Fibroblast of lung (primary cell): ENCODE data around the gene S1PR5.

Experiments used
- EZH2 ChIP-seq: IDR thresholded peaks from 2 replicates; pipeline ENCODE4 v1.5.1; 2012; ENCODE audit warnings: low read length, control low read depth, mild to moderate bottlenecking; ENCODE audit errors: missing control alignments
- TF ChIP-seq, protein P1 (sequence below), 2 donors: IDR thresholded peaks in 1 of 2; conservative IDR thresholded peaks in 1 of 2; 1 replicate in 1 of 2; 2 replicates in 1 of 2; pipeline ENCODE4 v1.5.1; 2011 to 2012; ENCODE audit warnings: low read length in 2 of 2, control low read depth in 1 of 2, inconsistent platforms in 1 of 2, low read depth in 1 of 2, mild to moderate bottlenecking in 1 of 2

DNA sequence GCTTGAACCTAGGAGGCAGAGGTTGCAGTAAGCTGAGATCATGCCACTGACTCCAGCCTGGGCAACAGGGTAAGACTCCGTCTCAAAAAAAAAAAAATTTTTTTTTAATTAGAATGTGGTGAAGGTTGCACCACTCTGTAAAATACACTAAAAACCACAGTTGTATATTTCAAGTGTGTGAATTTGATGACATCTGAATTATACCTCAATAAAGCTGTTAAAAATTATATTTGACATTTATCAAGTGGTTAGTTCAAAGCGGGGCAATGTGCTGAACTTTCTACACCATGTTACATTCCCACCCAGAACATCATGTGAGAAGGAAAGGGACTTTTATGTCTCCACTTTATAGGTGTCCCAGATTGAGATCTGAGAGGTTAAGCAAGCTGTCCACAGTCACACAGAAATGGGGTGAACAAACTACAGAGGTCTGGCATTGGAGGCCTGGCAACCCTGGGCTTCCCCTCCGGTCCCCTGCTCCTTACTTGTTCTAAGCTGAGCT lies 5.9 kb upstream of the S1PR5 start:
- TF ChIP-seq, protein P1, sequence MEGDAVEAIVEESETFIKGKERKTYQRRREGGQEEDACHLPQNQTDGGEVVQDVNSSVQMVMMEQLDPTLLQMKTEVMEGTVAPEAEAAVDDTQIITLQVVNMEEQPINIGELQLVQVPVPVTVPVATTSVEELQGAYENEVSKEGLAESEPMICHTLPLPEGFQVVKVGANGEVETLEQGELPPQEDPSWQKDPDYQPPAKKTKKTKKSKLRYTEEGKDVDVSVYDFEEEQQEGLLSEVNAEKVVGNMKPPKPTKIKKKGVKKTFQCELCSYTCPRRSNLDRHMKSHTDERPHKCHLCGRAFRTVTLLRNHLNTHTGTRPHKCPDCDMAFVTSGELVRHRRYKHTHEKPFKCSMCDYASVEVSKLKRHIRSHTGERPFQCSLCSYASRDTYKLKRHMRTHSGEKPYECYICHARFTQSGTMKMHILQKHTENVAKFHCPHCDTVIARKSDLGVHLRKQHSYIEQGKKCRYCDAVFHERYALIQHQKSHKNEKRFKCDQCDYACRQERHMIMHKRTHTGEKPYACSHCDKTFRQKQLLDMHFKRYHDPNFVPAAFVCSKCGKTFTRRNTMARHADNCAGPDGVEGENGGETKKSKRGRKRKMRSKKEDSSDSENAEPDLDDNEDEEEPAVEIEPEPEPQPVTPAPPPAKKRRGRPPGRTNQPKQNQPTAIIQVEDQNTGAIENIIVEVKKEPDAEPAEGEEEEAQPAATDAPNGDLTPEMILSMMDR (conservative IDR thresholded peaks at IDR 0.05 in 1 of 2, IDR thresholded peaks at IDR 0.05 in 1 of 2; ENCODE audit: low read depth in 1 of 2, low read length in 2 of 2): no peak
- TF ChIP-seq EZH2: no peak
